HEK293 (cell line): Measurements from ENCODE around the gene PTPN4.
A peak's percentile ranks its signal among the peaks of the same experiment; 100 is the strongest.

ENCODE experiments used
- KLF16 ChIP-seq: fragments of 450-650 bp; formaldehyde crosslinking; IDR thresholded peaks from 2 replicates; pipeline ENCODE4 v1.5.1; 2017; ENCODE audit warnings: missing biosample characterization, missing genetic modification characterization
- KLF7 ChIP-seq: fragments of 450-650 bp; formaldehyde crosslinking; IDR thresholded peaks from 2 replicates; pipeline ENCODE4 v1.5.1; 2016; ENCODE audit warnings: missing biosample characterization, missing genetic modification characterization, borderline replicate concordance
- MZF1 ChIP-seq: fragments of 450-650 bp; formaldehyde crosslinking; IDR thresholded peaks from 2 replicates; pipeline ENCODE4 v1.5.1; 2017; ENCODE audit warnings: missing biosample characterization, missing genetic modification characterization, borderline replicate concordance
- OVOL3 ChIP-seq: fragments of 450-650 bp; formaldehyde crosslinking; IDR thresholded peaks from 2 replicates; pipeline ENCODE4 v1.5.1; 2016; ENCODE audit warnings: missing biosample characterization, missing genetic modification characterization
- SCRT2 ChIP-seq: fragments of 450-650 bp; formaldehyde crosslinking; IDR thresholded peaks from 2 replicates; pipeline ENCODE4 v1.5.1; 2016; ENCODE audit warnings: missing biosample characterization, missing genetic modification characterization
- TRIM28 ChIP-seq: IDR thresholded peaks from 2 replicates; pipeline ENCODE4 v1.6.1; 2011; ENCODE audit warnings: low read length, control low read depth, borderline replicate concordance
- WT1 ChIP-seq: fragments of 450-650 bp; formaldehyde crosslinking; IDR thresholded peaks from 2 replicates; pipeline ENCODE4 v1.5.1; 2016; ENCODE audit warnings: missing biosample characterization, missing genetic modification characterization
- YY2 ChIP-seq: fragments of 450-650 bp; formaldehyde crosslinking; IDR thresholded peaks from 2 replicates; pipeline ENCODE4 v1.5.1; 2016; ENCODE audit warnings: missing biosample characterization, missing genetic modification characterization
- ZFP41 ChIP-seq: fragments of 450-650 bp; formaldehyde crosslinking; IDR thresholded peaks from 2 replicates; pipeline ENCODE4 v1.5.1; 2016; ENCODE audit warnings: missing biosample characterization, missing genetic modification characterization, borderline replicate concordance
- ZNF112 ChIP-seq: fragments of 450-650 bp; formaldehyde crosslinking; IDR thresholded peaks from 2 replicates; pipeline ENCODE4 v1.5.0; 2017; ENCODE audit warnings: missing biosample characterization, missing genetic modification characterization
- ZNF169 ChIP-seq: fragments of 450-650 bp; formaldehyde crosslinking; IDR thresholded peaks from 2 replicates; pipeline ENCODE4 v1.5.1; 2016; ENCODE audit warnings: missing biosample characterization, missing genetic modification characterization
- ZNF19 ChIP-seq: fragments of 450-650 bp; formaldehyde crosslinking; IDR thresholded peaks from 2 replicates; pipeline ENCODE4; 2016; ENCODE audit warnings: missing biosample characterization, missing genetic modification characterization, low read depth
- ZNF221 ChIP-seq: fragments of 450-650 bp; formaldehyde crosslinking; IDR thresholded peaks from 2 replicates; pipeline ENCODE4 v1.5.1; 2017; ENCODE audit warnings: missing biosample characterization, missing genetic modification characterization, borderline replicate concordance
- ZNF223 ChIP-seq: fragments of 450-650 bp; formaldehyde crosslinking; IDR thresholded peaks from 2 replicates; pipeline ENCODE4 v1.5.1; 2016; ENCODE audit warnings: missing biosample characterization, missing genetic modification characterization
- ZNF266 ChIP-seq: fragments of 450-650 bp; formaldehyde crosslinking; IDR thresholded peaks from 2 replicates; pipeline ENCODE4 v1.5.1; 2016; ENCODE audit warnings: missing biosample characterization, missing genetic modification characterization, low read depth
- ZNF350 ChIP-seq: fragments of 450-650 bp; formaldehyde crosslinking; IDR thresholded peaks from 2 replicates; pipeline ENCODE4 v1.5.0; 2017; ENCODE audit warnings: missing biosample characterization, mild to moderate bottlenecking, missing genetic modification characterization
- ZNF394 ChIP-seq: fragments of 450-650 bp; formaldehyde crosslinking; IDR thresholded peaks from 2 replicates; pipeline ENCODE4 v1.5.1; 2016; ENCODE audit warnings: missing biosample characterization, missing genetic modification characterization, mild to moderate bottlenecking, moderate library complexity, borderline replicate concordance
- ZNF473 ChIP-seq: fragments of 450-650 bp; formaldehyde crosslinking; IDR thresholded peaks from 2 replicates; pipeline ENCODE4 v1.5.1; 2017; ENCODE audit warnings: missing biosample characterization, missing genetic modification characterization
- ZNF530 ChIP-seq: fragments of 450-650 bp; formaldehyde crosslinking; IDR thresholded peaks from 2 replicates; pipeline ENCODE4 v1.5.1; 2016; ENCODE audit warnings: low read depth, missing biosample characterization, missing genetic modification characterization
- ZNF600 ChIP-seq: fragments of 450-650 bp; formaldehyde crosslinking; IDR thresholded peaks from 2 replicates; pipeline ENCODE4 v1.5.1; 2016; ENCODE audit warnings: missing biosample characterization, missing genetic modification characterization
- ZNF610 ChIP-seq: fragments of 450-650 bp; formaldehyde crosslinking; IDR thresholded peaks from 2 replicates; pipeline ENCODE4 v1.5.1; 2016; ENCODE audit warnings: missing biosample characterization, missing genetic modification characterization, borderline replicate concordance
- ZNF670 ChIP-seq: fragments of 450-650 bp; formaldehyde crosslinking; IDR thresholded peaks from 2 replicates; pipeline ENCODE4 v1.5.1; 2016; ENCODE audit warnings: missing biosample characterization, missing genetic modification characterization, low read depth
- ZNF843 ChIP-seq: fragments of 450-650 bp; formaldehyde crosslinking; IDR thresholded peaks from 2 replicates; pipeline ENCODE4 v1.5.1; 2016; ENCODE audit warnings: missing biosample characterization, missing genetic modification characterization
- ZSCAN16 ChIP-seq: fragments of 450-650 bp; formaldehyde crosslinking; IDR thresholded peaks from 2 replicates; pipeline ENCODE4 v1.5.1; 2016; ENCODE audit warnings: missing biosample characterization, missing genetic modification characterization
- ZSCAN23 ChIP-seq: fragments of 450-650 bp; formaldehyde crosslinking; IDR thresholded peaks from 2 replicates; pipeline ENCODE4 v1.5.1; 2016; ENCODE audit warnings: missing biosample characterization, missing genetic modification characterization
- TF ChIP-seq, protein P1 (sequence below): fragments of 450-650 bp; formaldehyde crosslinking; IDR thresholded peaks from 2 replicates; pipeline ENCODE4 v1.5.1; 2016; ENCODE audit warnings: missing biosample characterization, missing genetic modification characterization, borderline replicate concordance
- TF ChIP-seq, protein P2 (sequence below): fragments of 450-650 bp; formaldehyde crosslinking; IDR thresholded peaks from 2 replicates; pipeline ENCODE4 v1.5.1; 2016; ENCODE audit warnings: missing biosample characterization, missing genetic modification characterization
- TF ChIP-seq, protein P3 (sequence below): fragments of 450-650 bp; formaldehyde crosslinking; IDR thresholded peaks from 2 replicates; pipeline ENCODE4 v1.5.1; 2017; ENCODE audit warnings: missing biosample characterization, missing genetic modification characterization
- TF ChIP-seq, protein P4 (sequence below): fragments of 450-650 bp; formaldehyde crosslinking; IDR thresholded peaks from 2 replicates; pipeline ENCODE4 v1.5.1; 2016; ENCODE audit warnings: missing biosample characterization, missing genetic modification characterization
- TF ChIP-seq, protein P5 (sequence below): fragments of 450-650 bp; formaldehyde crosslinking; IDR thresholded peaks from 2 replicates; pipeline ENCODE4 v1.5.1; 2016; ENCODE audit warnings: missing biosample characterization, missing genetic modification characterization
- TF ChIP-seq, protein P6 (sequence below): fragments of 450-650 bp; formaldehyde crosslinking; optimal IDR thresholded peaks from 2 replicates; pipeline ENCODE3; 2016; ENCODE audit warnings: missing biosample characterization, mild to moderate bottlenecking, missing genetic modification characterization

The PTPN4 gene

DNA sequence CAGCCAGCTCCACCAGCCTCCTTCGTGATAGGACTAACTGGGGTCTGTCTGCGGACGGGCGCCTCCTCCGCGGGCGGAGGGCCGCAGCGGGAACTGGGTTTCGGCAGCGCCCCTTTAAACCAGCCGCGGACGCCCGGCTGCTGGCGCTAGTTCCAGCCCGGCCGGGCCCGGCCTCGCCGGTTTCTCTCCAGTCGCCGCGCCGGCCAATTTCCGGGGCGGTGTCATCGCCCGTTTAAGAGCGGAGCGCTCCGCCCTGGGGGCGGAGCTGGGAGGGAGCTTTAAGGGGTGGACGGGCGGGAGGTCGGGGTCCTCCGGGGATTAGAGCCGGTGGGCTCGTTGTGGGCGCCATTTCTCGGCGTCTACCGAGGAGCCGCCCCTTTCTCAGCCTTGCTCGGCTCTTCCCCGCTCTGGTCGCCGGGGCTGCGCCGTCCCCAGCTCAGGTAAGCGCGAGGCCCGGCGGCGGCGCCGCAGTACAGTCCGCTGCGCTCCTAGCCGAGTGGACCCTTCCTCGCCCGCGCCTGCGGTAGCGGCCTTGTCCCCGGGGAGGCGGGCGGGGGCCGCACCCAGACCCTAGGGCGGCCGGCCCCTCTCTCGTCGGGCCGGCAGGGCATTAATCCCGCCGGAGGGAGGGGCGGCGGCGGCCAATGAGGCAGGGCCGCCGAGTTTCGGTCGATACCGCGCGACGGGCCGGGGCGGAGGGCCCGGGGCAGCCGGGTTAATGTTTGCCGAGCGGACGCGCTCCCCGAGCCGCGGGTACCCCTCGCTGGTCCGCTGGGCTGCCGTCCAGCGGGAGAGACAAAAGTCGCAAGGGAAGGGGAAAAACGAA, 253.3 kb downstream of the PTPN4 start, which contains the start of gene EPB41L5 (continued):
- TF ChIP-seq, protein P1, sequence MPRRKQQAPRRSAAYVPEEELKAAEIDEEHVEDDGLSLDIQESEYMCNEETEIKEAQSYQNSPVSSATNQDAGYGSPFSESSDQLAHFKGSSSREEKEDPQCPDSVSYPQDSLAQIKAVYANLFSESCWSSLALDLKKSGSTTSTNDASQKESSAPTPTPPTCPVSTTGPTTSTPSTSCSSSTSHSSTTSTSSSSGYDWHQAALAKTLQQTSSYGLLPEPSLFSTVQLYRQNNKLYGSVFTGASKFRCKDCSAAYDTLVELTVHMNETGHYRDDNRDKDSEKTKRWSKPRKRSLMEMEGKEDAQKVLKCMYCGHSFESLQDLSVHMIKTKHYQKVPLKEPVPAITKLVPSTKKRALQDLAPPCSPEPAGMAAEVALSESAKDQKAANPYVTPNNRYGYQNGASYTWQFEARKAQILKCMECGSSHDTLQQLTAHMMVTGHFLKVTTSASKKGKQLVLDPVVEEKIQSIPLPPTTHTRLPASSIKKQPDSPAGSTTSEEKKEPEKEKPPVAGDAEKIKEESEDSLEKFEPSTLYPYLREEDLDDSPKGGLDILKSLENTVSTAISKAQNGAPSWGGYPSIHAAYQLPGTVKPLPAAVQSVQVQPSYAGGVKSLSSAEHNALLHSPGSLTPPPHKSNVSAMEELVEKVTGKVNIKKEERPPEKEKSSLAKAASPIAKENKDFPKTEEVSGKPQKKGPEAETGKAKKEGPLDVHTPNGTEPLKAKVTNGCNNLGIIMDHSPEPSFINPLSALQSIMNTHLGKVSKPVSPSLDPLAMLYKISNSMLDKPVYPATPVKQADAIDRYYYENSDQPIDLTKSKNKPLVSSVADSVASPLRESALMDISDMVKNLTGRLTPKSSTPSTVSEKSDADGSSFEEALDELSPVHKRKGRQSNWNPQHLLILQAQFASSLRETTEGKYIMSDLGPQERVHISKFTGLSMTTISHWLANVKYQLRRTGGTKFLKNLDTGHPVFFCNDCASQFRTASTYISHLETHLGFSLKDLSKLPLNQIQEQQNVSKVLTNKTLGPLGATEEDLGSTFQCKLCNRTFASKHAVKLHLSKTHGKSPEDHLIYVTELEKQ, result no peak
- TF ChIP-seq SCRT2 (no peak), OVOL3 (no peak), ZSCAN16 (tag by site-specific recombination) (no peak), ZNF843 (tag by site-specific recombination) (no peak), TRIM28 (no peak), ZNF266 (tag by site-specific recombination) (no peak), KLF16 (tag by site-specific recombination) (peak; percentile 63), ZNF394 (tag by site-specific recombination) (no peak), ZNF473 (tag by site-specific recombination) (no peak), WT1 (tag by site-specific recombination) (no peak), KLF7 (tag by site-specific recombination) (peak; percentile 70; the same call in 1 of the 2 replicates), ZNF600 (tag by site-specific recombination) (0 out of 2 replicates have a peak, but pooled peaks have one; percentile 31), ZNF19 (tag by site-specific recombination) (no peak), ZNF112 (tag by site-specific recombination) (no peak), ZNF350 (tag by site-specific recombination) (no peak), ZNF223 (tag by site-specific recombination) (no peak), MZF1 (tag by site-specific recombination) (no peak), ZNF221 (no peak), ZNF610 (no peak), YY2 (tag by site-specific recombination) (no peak), ZNF530 (tag by site-specific recombination) (no peak), ZNF670 (tag by site-specific recombination) (no peak), ZNF169 (tag by site-specific recombination) (no peak), ZSCAN23 (tag by site-specific recombination) (no peak), ZFP41 (no peak)
- TF ChIP-seq, protein P2, sequence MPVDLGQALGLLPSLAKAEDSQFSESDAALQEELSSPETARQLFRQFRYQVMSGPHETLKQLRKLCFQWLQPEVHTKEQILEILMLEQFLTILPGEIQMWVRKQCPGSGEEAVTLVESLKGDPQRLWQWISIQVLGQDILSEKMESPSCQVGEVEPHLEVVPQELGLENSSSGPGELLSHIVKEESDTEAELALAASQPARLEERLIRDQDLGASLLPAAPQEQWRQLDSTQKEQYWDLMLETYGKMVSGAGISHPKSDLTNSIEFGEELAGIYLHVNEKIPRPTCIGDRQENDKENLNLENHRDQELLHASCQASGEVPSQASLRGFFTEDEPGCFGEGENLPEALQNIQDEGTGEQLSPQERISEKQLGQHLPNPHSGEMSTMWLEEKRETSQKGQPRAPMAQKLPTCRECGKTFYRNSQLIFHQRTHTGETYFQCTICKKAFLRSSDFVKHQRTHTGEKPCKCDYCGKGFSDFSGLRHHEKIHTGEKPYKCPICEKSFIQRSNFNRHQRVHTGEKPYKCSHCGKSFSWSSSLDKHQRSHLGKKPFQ (tag by site-specific recombination), result no peak
- TF ChIP-seq, protein P3, sequence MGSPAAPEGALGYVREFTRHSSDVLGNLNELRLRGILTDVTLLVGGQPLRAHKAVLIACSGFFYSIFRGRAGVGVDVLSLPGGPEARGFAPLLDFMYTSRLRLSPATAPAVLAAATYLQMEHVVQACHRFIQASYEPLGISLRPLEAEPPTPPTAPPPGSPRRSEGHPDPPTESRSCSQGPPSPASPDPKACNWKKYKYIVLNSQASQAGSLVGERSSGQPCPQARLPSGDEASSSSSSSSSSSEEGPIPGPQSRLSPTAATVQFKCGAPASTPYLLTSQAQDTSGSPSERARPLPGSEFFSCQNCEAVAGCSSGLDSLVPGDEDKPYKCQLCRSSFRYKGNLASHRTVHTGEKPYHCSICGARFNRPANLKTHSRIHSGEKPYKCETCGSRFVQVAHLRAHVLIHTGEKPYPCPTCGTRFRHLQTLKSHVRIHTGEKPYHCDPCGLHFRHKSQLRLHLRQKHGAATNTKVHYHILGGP (tag by site-specific recombination), result no peak
- TF ChIP-seq, protein P4, sequence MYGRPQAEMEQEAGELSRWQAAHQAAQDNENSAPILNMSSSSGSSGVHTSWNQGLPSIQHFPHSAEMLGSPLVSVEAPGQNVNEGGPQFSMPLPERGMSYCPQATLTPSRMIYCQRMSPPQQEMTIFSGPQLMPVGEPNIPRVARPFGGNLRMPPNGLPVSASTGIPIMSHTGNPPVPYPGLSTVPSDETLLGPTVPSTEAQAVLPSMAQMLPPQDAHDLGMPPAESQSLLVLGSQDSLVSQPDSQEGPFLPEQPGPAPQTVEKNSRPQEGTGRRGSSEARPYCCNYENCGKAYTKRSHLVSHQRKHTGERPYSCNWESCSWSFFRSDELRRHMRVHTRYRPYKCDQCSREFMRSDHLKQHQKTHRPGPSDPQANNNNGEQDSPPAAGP (tag by site-specific recombination), result no peak
- TF ChIP-seq, protein P5, sequence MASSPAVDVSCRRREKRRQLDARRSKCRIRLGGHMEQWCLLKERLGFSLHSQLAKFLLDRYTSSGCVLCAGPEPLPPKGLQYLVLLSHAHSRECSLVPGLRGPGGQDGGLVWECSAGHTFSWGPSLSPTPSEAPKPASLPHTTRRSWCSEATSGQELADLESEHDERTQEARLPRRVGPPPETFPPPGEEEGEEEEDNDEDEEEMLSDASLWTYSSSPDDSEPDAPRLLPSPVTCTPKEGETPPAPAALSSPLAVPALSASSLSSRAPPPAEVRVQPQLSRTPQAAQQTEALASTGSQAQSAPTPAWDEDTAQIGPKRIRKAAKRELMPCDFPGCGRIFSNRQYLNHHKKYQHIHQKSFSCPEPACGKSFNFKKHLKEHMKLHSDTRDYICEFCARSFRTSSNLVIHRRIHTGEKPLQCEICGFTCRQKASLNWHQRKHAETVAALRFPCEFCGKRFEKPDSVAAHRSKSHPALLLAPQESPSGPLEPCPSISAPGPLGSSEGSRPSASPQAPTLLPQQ (tag by site-specific recombination), result peak; percentile 100
- TF ChIP-seq, protein P6, sequence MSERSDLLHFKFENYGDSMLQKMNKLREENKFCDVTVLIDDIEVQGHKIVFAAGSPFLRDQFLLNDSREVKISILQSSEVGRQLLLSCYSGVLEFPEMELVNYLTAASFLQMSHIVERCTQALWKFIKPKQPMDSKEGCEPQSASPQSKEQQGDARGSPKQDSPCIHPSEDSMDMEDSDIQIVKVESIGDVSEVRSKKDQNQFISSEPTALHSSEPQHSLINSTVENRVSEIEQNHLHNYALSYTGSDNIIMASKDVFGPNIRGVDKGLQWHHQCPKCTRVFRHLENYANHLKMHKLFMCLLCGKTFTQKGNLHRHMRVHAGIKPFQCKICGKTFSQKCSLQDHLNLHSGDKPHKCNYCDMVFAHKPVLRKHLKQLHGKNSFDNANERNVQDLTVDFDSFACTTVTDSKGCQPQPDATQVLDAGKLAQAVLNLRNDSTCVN (tag by site-specific recombination), result peak; percentile 73
